GM12875 (cell line): Measurements from ENCODE around the gene UBR3.
"Not testable (repeated sequence)": the region's sequence is repeated elsewhere in the genome, so short reads cannot be mapped to it uniquely, and the experiment has no call there.

Experiments used
- H3K4me3 ChIP-seq: one replicate; pipeline ENCODE4 v1.5.1; 2011; ENCODE audit warnings: low read depth, low read length, control low read depth
- CTCF ChIP-seq: IDR thresholded peaks from 2 replicates; pipeline ENCODE4 v1.5.1; 2011; ENCODE audit warnings: low read depth, mild to moderate bottlenecking, control low read depth, inconsistent platforms, low read length, moderate library complexity, borderline replicate concordance; ENCODE audit not compliant: insufficient read depth

UBR3 gene

GRCh38 chr2:169910109-169910799 is 83.0 kb downstream of the UBR3 start:
- no peak for TF ChIP-seq CTCF
- no peak overlapping the region for H3K4me3 ChIP-seq

GRCh38 chr2:169911119-169911518 is 83.9 kb downstream of the UBR3 start:
- TF ChIP-seq CTCF: no peak
- H3K4me3 ChIP-seq: no peak overlapping the region

- no peak overlapping the region for H3K4me3 ChIP-seq
These were observed 89.4 kb downstream of the UBR3 start for GRCh38 chr2:169916623-169917022.

GRCh38 chr2:169923977-169924376 is 96.7 kb downstream of the UBR3 start:
- TF ChIP-seq CTCF: no peak
- H3K4me3 ChIP-seq: no peak overlapping the region

More at GRCh38 chr2:169916623-169917022, 89.4 kb downstream of the UBR3 start:
- TF ChIP-seq CTCF: no peak

GRCh38 chr2:169925968-169926367 is 98.7 kb downstream of the UBR3 start:
- H3K4me3 ChIP-seq: no peak overlapping the region
- TF ChIP-seq CTCF: no peak

- TF ChIP-seq CTCF: peak; percentile 37; the same call in 1 of the 2 replicates
- H3K4me3 ChIP-seq: no peak overlapping the region
These were observed 101.2 kb downstream of the UBR3 start for GRCh38 chr2:169928463-169928864.

- TF ChIP-seq CTCF: peak; percentile 59; the same call in 1 of the 2 replicates
These were observed 106.0 kb downstream of the UBR3 start for GRCh38 chr2:169933124-169933711.

GRCh38 chr2:169936652-169937051 is 109.4 kb downstream of the UBR3 start:
- not testable (repeated sequence) for H3K4me3 ChIP-seq

More at GRCh38 chr2:169933124-169933711, 106.0 kb downstream of the UBR3 start:
- H3K4me3 ChIP-seq: no peak overlapping the region
